Anterior cingulate cortex (tissue), 58 donors: ENCODE data around the gene ECE1.
A peak's percentile ranks its signal among the peaks of the same experiment; 100 is the strongest.
"Not testable (repeated sequence)": the region's sequence is repeated elsewhere in the genome, so short reads cannot be mapped to it uniquely, and the experiment has no call there.

ENCODE experiments used
- DNase-seq, 58 donors: peaks; one replicate each; lab custom pipeline; 2025; lab: John Stamatoyannopoulos, UW

Gene ECE1

DNA sequence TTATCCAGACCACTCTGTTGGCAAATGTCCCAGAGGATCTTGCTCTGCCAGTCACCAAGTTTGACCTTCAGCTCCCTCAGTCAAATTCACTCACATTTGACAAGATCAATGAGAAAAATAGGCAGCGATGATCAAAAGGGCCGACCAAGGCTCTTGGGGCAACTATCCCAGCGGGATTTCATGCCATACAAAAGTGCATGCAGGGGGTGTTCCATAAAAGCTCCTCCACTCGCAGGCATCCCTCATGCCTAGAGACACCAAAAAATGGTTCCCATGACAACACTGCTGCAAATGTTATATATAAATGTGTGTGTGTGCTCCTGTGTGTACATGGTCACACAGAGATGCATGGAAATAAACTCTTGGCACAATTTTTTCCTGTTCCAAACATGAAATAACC, 97.4 kb downstream of the ECE1 start:
- DNase-seq: peak in 9 of 58 donors; percentile 7 to 32 (median 13)

DNA sequence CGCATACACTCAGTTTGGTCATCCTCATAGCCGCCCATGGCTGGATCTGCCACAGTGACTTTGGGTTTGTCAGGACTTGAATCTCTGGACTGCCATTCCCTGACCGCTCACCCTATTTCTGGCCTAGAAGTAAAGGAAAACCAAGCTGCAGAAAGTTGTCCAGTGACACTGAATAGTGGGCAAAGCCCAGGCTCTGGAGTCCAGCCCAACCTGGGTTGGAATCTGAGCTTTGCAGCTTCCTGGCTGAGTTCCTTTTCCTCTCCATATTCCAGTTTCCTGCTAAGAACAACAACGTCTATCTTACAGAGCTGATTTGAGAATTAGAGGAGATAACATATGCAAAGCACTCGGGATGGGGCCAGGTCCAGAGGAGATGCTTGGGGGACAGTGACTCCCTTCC, 98.0 kb downstream of the ECE1 start:
- no peak for DNase-seq

DNA sequence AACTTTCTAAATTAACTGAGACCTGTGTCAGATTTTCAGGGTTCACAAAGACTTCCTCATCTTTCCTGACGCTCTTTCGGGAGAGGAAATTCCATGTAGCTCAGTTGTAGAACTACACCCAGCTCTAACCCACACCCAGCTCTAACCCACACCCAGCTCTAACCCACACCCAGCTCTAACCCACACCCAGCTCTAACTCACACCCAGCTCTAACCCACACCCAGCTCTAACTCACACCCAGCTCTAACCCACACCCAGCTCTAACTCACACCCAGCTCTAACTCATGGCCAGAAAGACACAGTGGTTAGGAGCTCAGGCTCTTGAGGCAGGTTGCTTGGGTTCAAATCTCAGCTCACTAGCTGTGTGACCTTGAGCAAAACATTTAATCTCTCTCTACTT, 99.5 kb downstream of the ECE1 start:
- not testable (repeated sequence) for DNase-seq

DNA sequence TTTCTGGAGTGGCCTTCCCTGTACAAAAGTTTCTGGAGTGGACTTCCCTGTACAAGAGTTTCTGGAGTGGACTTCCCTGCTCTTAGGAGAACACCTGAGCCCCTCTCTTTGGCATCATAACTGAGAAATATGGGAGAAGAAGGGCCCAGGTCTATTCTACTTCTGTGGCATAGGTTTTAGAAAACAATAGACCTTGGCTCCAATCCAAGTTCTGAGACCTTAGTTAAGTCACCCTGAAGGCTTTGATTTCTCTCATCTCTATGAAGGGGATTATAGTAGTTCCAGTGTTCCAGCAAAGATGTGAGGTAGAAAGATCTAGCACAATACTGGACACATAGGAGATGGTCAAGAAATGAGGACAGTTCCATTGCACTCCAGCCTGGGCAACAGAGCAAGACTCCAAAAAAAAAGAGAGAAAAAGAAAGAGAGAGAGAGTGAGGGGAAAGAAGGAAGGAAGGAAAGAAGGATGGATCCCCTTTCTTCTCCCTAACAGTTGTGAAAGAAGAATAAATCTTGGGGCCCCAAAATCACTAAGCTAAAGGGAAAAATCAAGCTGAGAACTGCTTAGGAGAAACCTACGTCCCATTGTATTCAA, 100.3 kb downstream of the ECE1 start:
- DNase-seq: no peak

DNA sequence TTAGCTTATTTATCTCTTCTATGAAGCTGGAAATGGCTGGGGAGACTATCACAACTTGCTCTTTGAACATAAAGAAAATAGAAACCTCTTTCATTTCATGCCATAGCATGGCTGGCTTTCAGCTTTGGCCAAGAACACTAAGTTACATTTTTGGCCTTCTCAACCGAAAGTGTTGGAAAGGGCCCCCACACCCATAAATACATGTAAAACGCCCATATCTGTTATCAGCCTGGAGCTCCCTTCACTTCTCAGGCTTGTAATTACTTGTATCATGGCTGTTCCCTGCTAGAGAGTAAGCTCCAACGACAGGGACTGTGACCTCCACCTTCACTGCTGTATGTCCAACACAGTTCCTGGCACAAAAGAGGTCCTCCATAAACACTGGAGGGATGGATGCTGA, 100.8 kb downstream of the ECE1 start:
- no peak for DNase-seq

DNA sequence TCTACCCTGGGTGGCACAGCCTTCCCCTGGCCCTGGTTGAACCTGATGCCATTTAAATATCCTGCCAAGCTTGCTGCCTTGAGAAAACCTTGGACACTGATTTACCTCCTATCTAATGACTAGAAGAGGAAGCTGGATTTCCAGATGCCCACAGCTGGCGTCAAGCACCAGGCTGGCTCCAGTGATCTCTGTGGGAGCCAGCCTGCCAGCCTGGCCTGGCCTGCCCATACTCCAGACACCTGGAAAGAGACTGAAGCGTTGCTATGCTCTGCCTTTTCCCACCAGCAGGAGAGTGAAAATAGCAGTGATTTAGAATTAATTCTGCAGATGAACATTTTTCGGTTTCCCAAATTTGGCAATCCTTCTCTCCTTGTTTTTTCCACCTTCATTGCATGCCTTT, 102.0 kb downstream of the ECE1 start:
- no peak for DNase-seq

DNA sequence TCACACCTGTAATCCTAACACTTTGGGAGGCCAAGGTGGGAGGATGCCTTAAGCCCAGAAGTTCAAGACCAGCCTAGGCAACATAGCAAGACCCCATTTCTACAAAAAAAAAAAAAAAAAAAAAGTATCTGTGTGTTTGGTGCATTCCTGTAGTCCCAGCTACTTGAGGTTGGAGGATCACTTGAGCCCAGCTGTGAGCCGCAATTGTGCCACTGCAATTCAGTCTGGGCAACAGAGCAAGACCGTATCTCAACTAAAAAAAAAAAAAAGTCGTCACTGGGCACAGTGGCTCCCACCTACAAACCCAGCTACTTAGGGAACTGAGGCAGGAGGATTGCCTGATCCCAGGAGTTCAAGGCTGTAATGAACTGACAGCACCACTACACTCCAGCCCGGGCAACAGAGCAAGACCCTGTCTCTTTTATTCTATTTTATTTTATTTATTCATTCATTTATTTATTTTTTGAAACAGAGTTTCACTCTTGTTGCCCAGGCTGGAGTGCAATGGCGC, 105.0 kb downstream of the ECE1 start:
- no peak for DNase-seq

DNA sequence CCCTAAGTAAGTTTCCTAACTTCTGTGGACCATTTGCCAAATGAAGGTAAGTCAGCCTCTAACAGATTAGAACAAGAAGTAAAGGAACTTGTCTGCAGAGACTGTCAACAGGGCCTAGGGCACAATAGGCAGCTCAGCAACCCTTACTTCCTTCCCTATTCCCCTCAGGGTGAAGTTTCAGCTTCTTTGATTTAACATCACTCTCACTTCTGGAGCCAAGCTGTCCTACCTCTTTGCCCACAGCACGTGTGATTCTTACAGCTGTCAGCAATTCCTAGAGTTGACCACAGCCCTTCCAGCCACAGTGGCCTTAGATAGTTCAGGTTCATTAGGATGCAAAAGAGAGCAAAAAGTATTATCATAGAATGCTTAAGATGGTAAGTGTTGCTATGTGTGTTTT, 106.0 kb downstream of the ECE1 start:
- DNase-seq: peak in 1 of 58 donors; percentile 33

DNA sequence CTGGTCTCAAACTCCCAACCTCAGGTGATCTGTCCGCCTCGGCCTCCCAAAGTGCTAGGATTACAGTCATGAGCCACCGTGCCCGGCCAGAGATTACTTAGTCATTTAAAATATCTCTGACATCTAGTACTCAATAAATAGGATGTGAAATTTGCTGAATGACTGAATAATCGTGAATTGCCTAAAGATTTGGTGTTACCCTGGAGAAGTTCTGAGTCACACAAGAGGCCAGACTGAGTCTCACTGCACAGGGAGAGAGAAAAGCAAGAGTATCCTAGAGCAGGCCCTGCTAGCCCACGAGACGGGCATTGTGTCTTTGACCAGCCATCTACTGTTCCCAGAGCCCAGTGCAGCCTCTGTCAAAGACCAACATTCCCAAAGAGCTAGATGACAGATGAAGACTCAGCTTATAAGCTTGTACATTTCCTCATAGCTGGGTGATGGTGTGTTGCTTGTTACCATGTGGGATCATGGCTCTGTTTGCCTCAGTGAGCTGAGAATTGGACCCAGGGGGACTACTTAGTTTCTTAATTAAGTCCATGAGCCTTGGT, 108.0 kb downstream of the ECE1 start:
- no peak for DNase-seq

DNA sequence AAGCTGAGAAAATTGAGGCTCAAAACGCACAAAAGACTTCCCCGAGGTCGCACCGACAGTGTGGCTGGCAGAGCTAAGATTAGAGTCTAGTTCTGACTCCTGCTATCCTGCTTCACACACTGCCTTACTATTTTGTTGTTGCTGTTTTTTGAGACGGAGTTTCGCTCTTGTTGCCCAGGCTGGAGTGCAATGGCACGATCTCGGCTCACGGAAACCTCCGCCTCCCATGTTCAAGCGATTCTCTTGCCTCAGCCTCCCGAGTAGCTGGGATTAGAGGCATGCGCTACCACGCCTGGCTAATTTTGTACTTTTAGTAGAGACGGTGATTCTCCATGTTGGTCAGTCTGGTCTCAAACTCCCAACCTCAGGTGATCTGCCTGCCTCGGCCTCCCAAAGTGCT, 112.0 kb downstream of the ECE1 start:
- not testable (repeated sequence) for DNase-seq

DNA sequence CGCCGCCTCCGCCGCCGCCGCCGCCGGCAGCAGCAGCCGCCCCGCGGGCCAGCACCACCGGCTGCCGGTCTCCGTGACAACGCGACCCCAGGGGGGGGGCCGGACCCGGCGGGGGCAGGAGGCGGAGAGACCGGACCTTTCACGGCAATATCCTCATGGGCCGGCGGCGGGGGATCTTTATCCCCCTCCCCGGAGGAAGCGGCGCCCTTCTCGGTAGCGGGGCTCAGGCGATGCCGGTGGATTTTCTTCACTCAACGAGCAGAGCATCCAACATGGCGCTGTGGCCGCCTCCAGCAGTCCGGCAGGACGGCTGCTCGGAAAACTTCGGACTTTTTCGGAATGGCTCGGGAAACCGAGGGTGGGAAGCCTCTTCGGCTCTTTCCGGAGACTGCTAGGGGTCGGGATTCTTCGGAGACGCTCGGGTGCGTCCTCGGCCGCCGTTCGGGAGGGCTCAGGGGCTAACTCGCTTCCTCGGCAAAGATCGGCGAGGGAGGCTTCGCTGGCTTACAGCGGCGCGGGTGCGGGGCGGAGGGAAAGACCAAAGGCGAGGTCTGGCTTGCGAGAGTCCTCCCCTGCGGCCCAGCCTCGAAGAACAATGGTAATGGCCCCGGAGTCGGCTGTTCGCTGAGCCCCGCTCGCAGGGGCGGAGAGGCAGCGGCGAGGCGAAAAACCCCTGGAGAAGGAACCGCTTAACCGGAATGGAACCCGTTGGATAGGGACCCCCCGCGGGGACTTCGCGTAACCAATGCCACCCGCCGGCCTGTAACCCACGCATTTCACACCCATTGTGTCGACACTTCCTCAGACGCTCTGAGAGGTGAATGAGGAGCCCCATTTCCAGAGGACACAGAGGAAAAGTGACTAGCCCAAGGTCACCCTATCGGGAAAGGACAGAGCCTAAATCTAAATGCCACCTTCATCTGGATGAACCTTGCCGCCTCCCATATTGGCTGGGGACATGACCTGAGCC, 113.4 kb downstream of the ECE1 start, which contains the start of gene EIF4G3:
Gene EIF4G3, minus strand, starts transcription at position 312 of the 970 bp plus-strand sequence. CDS start 174,155 bp downstream, outside the sequence.
- peak; percentile 82 to 99 (median 97) for DNase-seq

DNA sequence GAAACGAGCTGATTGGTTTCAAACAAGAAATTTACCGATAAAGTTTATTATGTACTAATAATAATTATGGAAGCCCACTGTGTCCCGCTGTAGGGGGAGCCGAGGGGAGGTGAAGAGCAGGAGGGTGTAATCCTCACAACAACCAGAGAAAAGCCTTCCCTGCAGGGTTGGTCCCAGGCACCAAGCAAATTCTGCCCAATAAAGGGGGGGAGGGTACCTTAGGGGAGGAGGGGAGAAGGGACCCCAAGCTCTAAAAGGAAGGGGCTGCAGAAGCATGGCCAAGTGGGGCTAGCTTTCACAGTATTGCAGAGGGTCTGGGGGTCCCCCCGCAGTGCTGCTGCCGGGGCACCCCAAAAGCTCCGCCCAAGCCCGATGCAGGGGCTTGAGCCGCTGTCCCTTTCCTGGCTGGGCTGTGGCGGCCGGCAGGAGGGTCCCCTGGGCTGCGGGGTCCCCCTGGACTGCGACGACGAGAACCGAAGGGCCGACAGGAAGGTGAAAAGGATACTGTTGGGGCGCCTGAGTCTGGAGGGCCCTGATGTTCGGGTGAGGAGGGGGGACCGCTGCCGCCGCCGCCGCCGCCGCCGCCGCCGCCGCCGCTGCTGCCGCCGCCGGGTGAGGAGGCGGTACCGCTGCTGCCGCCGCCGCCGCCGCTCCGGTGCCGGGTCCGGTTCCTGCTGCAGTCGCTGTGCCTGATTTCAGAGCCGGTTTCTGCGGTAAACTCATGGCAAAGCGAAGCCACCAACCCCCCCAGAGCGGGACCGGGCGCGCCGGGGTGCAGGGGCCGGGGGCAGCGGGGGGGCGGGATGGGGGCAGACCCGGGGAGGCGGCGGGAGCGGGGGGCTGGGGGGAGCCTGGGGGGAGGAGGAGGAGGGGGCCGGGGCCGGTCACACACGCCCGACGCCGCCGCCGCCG, 114.3 kb downstream of the ECE1 start:
- peak in 36 of 58 donors; percentile 7 to 76 (median 56) for DNase-seq

DNA sequence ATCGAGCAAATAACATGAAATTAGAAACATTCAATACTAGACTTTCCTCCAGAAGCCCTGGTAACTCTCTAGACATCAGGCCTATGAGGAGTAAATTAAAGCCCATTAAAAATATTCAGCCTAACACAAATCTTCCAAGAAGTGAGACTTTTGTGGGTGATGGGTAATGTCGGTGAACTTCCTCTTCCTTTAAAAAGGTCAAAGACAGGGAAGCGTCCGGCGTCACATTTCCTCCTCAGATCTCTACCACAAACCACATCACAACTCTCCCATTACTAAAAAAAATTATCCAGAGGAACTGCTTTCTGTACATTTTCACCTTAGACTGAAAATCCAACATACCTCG, 115.0 kb downstream of the ECE1 start:
- peak in 8 of 58 donors; percentile 14 to 71 (median 28) for DNase-seq

DNA sequence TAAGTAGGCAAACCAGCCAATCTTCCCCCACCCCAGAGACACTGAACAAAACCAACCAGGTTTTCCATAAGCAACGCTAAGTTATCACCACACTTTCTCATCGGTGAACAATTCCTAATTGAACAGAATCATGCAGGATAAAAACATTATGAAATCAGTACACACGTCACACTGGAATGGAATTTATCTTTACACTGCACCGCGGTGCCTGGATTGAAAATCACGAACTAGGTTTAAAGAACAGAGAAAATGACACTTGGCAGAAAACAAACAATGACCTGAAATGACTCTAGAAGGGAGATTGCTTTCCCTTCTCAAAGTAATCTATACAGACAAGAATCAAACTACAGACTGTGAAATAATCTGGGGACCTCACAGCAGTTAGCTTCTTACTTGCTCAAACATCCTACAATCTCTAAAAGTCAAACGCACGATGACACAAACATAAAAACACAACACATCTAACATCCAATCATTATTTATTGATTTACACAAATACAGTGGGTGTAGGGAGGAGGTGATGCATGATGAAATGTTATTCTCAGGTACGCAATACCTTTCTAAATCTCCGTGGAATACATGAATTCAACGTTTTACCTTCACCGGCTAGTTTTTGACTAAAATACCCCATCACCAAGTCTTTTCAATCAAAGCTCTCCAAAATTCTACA, 115.5 kb downstream of the ECE1 start:
- DNase-seq: no peak

DNA sequence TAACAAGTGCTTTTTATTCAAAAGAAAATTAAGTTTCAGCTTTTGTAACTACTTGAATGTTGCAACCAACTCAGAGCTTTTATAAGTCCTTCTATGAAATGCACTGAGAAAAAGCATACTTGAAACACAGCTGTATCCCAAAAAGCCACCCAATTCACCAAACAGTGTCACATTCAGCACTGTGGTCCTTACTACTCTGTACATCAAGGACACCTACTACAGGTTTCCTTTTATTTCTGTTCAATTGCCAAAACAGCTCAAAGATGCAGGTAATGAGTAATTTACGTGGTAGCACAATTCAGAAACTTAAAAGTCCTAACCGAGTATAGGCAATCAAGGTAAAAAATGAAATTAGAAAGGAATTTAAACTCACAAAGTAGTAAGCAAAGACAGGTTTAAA, 116.0 kb downstream of the ECE1 start:
- no peak for DNase-seq

DNA sequence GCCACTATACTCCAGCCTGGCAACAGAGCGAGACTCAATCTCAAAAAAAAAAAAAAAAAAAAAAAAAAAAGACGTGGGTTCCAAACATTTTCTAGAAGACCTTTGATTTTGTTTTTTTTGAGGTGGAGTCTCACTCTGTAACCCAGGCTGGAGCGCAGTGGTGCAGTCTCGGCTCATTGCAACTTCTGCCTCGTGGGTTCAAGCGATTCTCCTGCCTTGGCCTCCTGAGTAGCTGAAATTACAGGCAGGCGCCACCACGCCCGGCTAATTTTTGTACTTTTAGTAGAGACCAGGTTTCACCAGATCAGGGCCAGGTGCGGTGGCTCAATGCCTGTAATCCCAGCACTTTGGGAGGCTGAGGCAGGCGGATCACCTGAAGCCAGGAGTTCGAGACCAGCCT, 117.2 kb downstream of the ECE1 start:
- not testable (repeated sequence) for DNase-seq

DNA sequence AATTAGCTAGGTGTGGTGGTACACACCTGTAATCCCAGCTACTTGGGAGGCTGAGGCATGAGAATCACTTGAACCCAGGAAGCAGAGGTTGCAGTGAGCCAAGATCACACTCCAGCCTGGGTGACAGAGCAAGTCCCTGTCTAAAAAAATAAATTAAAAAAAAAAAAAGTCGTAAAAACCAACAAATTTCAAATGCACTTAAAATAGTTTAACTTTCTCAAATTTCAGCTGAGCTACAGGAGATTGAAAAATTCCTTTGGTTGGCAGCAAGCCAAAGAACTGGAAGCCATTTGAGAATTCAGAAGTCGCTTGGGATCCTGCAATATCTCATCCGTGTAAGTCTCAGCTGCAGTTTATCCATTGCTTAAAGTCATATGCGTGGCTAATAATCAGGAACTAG, 119.4 kb downstream of the ECE1 start:
- peak in 1 of 58 donors; percentile 10 for DNase-seq

DNA sequence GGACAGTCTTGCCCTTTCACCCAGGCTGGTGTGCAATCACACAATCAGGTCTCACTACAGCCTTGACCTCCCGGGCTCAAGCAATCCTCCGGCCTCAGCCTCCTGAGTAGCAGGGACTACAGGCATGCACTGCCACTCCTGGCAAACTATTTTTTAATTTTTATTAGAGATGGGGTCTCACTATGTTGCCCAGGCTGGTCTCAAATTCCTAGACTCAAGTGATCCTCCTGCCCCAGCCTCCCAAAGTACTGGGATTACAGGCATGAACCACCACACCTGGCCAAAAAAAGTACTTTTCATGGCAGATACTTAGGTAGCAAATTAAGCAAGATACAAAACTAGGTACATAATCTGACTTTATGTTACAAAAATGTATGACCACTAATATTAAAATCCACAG, 121.8 kb downstream of the ECE1 start:
- DNase-seq: no peak
